ENCODE results near the gene RPL13A.

The RPL13A gene

GRCh38 chr19:49453013-49453756 is 34.2 kb upstream of the RPL13A start, which contains the start of gene ALDH16A1:
Gene ALDH16A1 (plus strand): TSS chr19:49453225. CDS start chr19:49453332, 107 bp downstream.
- peak; percentile 93 for ATAC-seq
- no peak for TF ChIP-seq OSR1 (CRISPR knock-in tag; IDR thresholded peaks at IDR 0.05)
- TF ChIP-seq ESRRG (CRISPR knock-in tag; IDR thresholded peaks at IDR 0.05) = 0 out of 2 replicates have a peak, but pooled peaks have one; percentile 45
- TF ChIP-seq TOX (CRISPR knock-in tag; IDR thresholded peaks at IDR 0.05; ENCODE audit: borderline replicate concordance) = no peak

GRCh38 chr19:49453757-49454240 is 33.6 kb upstream of the RPL13A start:
- TF ChIP-seq ZFP3 (CRISPR knock-in tag; IDR thresholded peaks at IDR 0.05) (0 out of 2 replicates have a peak, but pooled peaks have one; percentile 19), PATZ1 (CRISPR knock-in tag; IDR thresholded peaks at IDR 0.05; ENCODE audit: borderline replicate concordance) (no peak)
- ATAC-seq = no peak

- no peak for ATAC-seq
- no peak for TF ChIP-seq TOX (CRISPR knock-in tag; IDR thresholded peaks at IDR 0.05; ENCODE audit: borderline replicate concordance)
Observed at GRCh38 chr19:49455773-49456172, 31.6 kb upstream of the RPL13A start.

GRCh38 chr19:49456326-49456725 is 31.1 kb upstream of the RPL13A start:
- TF ChIP-seq RARB (CRISPR knock-in tag; IDR thresholded peaks at IDR 0.05) (no peak), ZNF70 (CRISPR knock-in tag; IDR thresholded peaks at IDR 0.05) (no peak), SNAI2 (CRISPR knock-in tag; IDR thresholded peaks at IDR 0.05) (no peak), TOX (CRISPR knock-in tag; IDR thresholded peaks at IDR 0.05; ENCODE audit: borderline replicate concordance) (no peak), ZC3H10 (CRISPR knock-in tag; IDR thresholded peaks at IDR 0.05) (no peak), TSHZ2 (CRISPR knock-in tag; IDR thresholded peaks at IDR 0.05) (no peak), POU6F1 (CRISPR knock-in tag; IDR thresholded peaks at IDR 0.05; ENCODE audit: borderline replicate concordance, low read depth) (no peak), ZNF565 (CRISPR knock-in tag; conservative IDR thresholded peaks at IDR 0.05; ENCODE audit: low read depth) (no peak), ISL1 (CRISPR knock-in tag; IDR thresholded peaks at IDR 0.05) (no peak), GLIS3 (CRISPR knock-in tag; IDR thresholded peaks at IDR 0.05) (no peak), PATZ1 (CRISPR knock-in tag; IDR thresholded peaks at IDR 0.05; ENCODE audit: borderline replicate concordance) (no peak), ESRRG (CRISPR knock-in tag; IDR thresholded peaks at IDR 0.05) (no peak), CSRNP3 (CRISPR knock-in tag; IDR thresholded peaks at IDR 0.05) (no peak), OSR1 (CRISPR knock-in tag; IDR thresholded peaks at IDR 0.05) (no peak), BACH2 (CRISPR knock-in tag; IDR thresholded peaks at IDR 0.05; ENCODE audit: borderline replicate concordance) (no peak), ZFP3 (CRISPR knock-in tag; IDR thresholded peaks at IDR 0.05) (no peak), PPARA (CRISPR knock-in tag; IDR thresholded peaks at IDR 0.05; ENCODE audit: borderline replicate concordance) (no peak), ARNTL (CRISPR knock-in tag; IDR thresholded peaks at IDR 0.05; ENCODE audit: borderline replicate concordance, low read depth) (no peak)
- ATAC-seq = no peak

Data from SK-N-SH treated with all-trans-retinoic acid at 6 μM for 48 hours (cell line).